Peyer's patch (tissue), 4 donors: ENCODE results near the gene ANKRD34B.
"Not testable (repeated sequence)": the region's sequence is repeated elsewhere in the genome, so short reads cannot be mapped to it uniquely, and the experiment has no call there.

Experiments used
- CTCF ChIP-seq, 6 experiments: fragments of 450-650 bp in 4 of 6; fragments of 200-600 bp in 2 of 6; sonication (generic) in 1 of 6; IDR thresholded peaks; one replicate each; pipeline ENCODE4 v1.5.1; 2017 to 2019; ENCODE audit warnings: antibody characterized with exemption in 6 of 6, mild to moderate bottlenecking in 3 of 6, moderate library complexity in 1 of 6
- POLR2A ChIP-seq, 2 donors: fragments of 450-650 bp; IDR thresholded peaks; one replicate each; pipeline ENCODE4 v1.5.1; 2017; ENCODE audit warnings: antibody characterized with exemption in 2 of 2, mild to moderate bottlenecking in 2 of 2, moderate library complexity in 2 of 2

- TF ChIP-seq CTCF, POLR2A (IDR thresholded peaks at IDR 0.05): not testable (repeated sequence)
Observed at GRCh38 chr5:80580291-80580690, 10.2 kb upstream of the ANKRD34B start.
